GM12872 (cell line): Measurements from ENCODE around the gene TSNAXIP1.

ENCODE experiments used
- TF ChIP-seq, protein P1 (sequence below): IDR thresholded peaks from 3 replicates; pipeline ENCODE4 v1.5.1; 2011; ENCODE audit warnings: low read depth, mild to moderate bottlenecking, low read length, moderate library complexity; ENCODE audit not compliant: insufficient read depth

The TSNAXIP1 gene

DNA sequence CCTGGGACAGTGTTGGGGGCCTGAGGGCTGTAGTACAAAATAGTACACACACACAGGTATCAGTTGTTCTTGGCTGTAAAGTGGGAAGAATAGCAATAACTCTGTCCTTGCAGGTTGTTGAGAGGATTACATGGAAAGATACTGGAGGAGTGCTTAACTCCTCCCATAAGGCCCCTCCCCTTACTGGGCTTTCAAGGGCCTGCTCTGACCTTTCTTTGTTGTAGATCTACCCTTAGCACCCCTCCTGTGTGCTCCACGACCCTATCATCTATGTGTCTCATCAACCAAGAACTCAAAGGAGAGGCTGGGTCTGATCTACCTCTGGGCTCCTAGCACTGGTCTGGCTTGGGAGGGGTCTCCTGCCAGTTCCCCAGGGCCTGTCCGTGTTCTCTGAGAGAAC is 57.9 kb downstream of the TSNAXIP1 start:
- TF ChIP-seq, protein P1, sequence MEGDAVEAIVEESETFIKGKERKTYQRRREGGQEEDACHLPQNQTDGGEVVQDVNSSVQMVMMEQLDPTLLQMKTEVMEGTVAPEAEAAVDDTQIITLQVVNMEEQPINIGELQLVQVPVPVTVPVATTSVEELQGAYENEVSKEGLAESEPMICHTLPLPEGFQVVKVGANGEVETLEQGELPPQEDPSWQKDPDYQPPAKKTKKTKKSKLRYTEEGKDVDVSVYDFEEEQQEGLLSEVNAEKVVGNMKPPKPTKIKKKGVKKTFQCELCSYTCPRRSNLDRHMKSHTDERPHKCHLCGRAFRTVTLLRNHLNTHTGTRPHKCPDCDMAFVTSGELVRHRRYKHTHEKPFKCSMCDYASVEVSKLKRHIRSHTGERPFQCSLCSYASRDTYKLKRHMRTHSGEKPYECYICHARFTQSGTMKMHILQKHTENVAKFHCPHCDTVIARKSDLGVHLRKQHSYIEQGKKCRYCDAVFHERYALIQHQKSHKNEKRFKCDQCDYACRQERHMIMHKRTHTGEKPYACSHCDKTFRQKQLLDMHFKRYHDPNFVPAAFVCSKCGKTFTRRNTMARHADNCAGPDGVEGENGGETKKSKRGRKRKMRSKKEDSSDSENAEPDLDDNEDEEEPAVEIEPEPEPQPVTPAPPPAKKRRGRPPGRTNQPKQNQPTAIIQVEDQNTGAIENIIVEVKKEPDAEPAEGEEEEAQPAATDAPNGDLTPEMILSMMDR, result no peak

DNA sequence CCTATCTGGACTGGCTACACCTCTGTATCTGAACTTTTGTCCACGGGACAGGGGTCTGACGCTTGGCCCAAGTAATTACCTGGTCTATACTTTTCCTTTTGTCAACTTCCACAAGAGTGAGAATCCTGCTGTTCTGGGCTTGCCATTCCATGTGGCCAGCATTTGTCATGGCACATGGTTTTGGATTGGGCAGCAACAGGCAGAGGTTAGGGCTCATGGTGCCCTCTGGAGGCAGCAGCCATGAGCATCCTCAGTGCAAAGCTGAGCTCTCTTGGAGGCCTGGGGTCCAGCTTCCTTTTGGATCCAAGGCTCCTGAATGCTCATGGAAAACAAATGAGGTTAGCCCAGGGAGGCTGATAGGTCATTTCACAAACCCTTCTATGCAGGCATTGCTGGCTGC is 58.6 kb downstream of the TSNAXIP1 start:
- TF ChIP-seq, protein P1, result peak; percentile 60

DNA sequence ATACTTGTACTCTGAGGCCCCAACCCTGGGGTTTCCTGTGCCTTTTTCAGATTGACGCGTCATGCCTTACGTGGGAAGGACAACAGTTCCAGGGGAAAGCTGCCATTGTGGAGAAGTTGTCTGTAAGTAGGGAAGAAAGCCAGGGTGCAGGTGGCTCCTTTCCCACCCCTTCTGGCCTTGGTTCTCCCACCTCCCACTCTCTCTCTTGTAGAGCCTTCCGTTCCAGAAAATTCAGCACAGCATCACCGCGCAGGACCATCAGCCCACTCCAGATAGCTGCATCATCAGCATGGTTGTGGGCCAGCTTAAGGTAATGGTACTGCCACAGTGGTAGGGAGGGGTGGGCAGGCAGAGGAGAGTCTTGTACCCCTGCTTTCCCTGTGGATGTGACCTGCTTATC is 61.6 kb downstream of the TSNAXIP1 start:
- TF ChIP-seq, protein P1, result no peak

DNA sequence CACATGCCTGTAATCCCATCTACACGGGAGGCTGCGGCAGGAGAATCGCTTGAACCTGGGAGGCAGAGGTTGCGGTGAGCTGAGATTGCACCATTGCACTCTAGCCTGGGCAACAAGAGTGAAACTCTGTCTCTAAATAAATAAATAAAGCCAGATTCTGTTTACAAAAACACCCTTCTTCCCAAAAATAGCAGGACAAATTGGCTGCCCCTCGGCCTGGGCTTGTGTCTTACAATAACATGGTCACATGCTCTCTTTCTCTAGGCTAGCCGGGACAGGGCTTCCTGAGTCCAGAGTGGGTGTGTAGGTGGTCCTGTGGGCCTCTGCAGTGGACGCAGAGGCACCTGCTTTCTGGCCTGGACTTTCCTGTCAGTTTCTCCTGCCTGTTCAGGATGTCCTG is 63.0 kb downstream of the TSNAXIP1 start:
- TF ChIP-seq, protein P1, result no peak

DNA sequence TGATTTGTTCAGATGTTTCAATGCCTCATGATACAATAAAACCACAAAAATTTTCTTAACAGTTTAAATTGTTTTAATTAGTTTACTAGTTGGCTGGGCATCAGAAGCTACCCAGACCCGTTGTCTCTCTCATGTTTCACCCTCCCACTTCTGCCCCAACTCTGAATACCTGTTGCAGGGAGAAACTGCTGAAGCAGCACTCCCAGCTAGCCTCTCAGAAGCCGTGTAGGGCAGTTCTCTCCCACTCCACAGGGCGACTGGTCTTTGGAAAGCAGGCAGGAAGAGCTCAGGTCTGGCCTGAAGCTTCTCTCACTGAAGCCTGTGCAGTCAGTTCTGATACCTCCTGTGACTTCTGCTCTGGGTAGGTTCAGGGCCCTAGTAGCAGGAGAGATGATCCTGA is 64.6 kb downstream of the TSNAXIP1 start:
- TF ChIP-seq, protein P1, result no peak

DNA sequence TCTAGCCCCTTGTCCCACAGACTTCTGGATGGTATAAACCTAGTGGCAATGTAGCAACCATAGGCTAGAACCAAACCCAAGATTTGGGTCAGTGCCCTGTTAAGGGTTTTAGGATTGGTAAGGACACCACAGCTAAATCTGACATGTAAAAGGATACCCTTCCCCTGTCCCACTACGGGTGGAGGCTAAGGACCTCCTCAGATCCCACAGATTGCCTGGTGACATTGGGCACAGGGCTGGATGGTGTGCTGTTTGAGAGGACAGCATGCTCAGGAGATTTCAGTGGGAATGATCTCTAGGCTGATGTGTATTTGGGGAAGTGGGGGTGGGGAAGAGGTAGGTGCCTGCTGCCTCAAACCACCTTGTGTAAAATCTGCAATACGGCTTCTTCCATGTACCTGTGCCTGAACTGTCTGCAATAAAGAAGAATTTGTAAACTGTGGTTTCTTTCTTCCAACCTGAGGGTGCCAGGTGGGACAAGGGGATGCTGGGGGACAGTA is 65.5 kb downstream of the TSNAXIP1 start:
- TF ChIP-seq, protein P1, result no peak

DNA sequence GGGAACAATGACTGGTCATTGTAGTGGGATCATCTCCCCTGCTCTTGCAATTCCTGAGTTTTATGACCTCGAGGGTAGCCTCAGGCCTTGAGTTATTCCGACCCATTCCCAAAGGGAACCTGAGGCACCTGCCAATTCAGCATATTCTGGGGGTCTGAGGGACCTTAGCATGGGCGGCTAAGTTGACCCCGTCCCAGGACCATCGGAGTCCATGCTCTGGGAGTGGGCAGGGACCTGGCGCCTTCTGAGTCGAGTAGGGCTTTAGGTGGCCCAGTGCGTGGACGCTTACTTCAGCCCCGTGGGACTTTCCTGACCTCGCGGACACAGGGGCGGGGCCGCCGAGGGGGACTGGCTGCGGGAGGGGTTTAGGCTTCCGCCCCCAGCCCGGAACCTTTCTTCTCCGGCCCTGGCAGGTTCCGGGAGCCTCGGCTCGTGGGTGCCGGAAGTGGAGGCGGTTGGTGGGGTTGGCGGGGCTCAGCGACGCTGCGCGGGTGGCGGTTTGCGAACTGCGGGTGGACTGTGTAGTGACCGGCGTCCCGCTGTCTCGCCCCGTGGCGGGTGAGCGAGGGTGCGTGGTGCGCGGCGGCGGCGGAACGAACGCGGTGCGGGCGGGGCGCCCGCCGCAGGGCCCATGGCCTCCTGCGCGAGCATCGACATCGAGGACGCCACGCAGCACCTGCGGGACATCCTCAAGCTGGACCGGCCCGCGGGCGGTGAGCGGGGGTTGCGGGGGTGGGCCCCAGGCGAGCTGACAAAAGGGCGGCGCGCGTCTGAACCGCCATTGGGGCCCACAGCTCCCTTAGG is 66.1 kb downstream of the TSNAXIP1 start, which contains the start of gene EDC4:
EDC4 (plus strand) TSS at position 422 of the 804 bp plus-strand sequence; CDS start at position 632, 210 bp downstream.
- TF ChIP-seq, protein P1, result no peak
